GM19324 (cell line): Measurements from ENCODE around the gene PODN.

Experiments
- ATAC-seq: cut with Tn5 transposase; IDR thresholded peaks from one replicate; pipeline ENCODE4 v1.9.1; 2021; ENCODE audit warnings: mild to moderate bottlenecking, moderate library complexity; ENCODE audit not compliant: unreplicated experiment, low FRiP score

The PODN gene

GRCh38 chr1:53061859-53062707, at the start of gene PODN:
Gene PODN (plus strand): TSS chr1:53062213. CDS start chr1:53069856, 7,643 bp downstream.
- ATAC-seq: no peak

GRCh38 chr1:53014791-53015507, 47.1 kb upstream of the PODN start:
- ATAC-seq: no peak

GRCh38 chr1:53015508-53015860, 46.5 kb upstream of the PODN start:
- no peak for ATAC-seq

- no peak for ATAC-seq
Observed at GRCh38 chr1:53016705-53017104, 45.3 kb upstream of the PODN start.

- no peak for ATAC-seq
Observed at GRCh38 chr1:53020588-53020987, 41.4 kb upstream of the PODN start.

- no peak for ATAC-seq
Observed at GRCh38 chr1:53022179-53022578, 39.8 kb upstream of the PODN start.

- ATAC-seq: no peak
Observed at GRCh38 chr1:53023546-53023945, 38.5 kb upstream of the PODN start.

- ATAC-seq: no peak
Observed at GRCh38 chr1:53024117-53024516, 37.9 kb upstream of the PODN start.

- ATAC-seq: no peak
Observed at GRCh38 chr1:53025034-53025768, 36.8 kb upstream of the PODN start.

GRCh38 chr1:53025769-53026112, 36.3 kb upstream of the PODN start:
- no peak for ATAC-seq

GRCh38 chr1:53026254-53026653, 35.8 kb upstream of the PODN start:
- ATAC-seq: no peak

- ATAC-seq: no peak
Observed at GRCh38 chr1:53031732-53032131, 30.3 kb upstream of the PODN start.

GRCh38 chr1:53037159-53037558, 24.9 kb upstream of the PODN start:
- no peak for ATAC-seq

GRCh38 chr1:53038566-53038965, 23.4 kb upstream of the PODN start:
- ATAC-seq: no peak

- ATAC-seq: no peak
Observed at GRCh38 chr1:53043271-53043670, 18.7 kb upstream of the PODN start.

- no peak for ATAC-seq
Observed at GRCh38 chr1:53044926-53045325, 17.1 kb upstream of the PODN start.

- ATAC-seq: no peak
Observed at GRCh38 chr1:53046930-53047329, 15.1 kb upstream of the PODN start.

- ATAC-seq: no peak
Observed at GRCh38 chr1:53047737-53048736, 14.0 kb upstream of the PODN start.

GRCh38 chr1:53048960-53049573, 12.9 kb upstream of the PODN start:
- ATAC-seq: no peak

GRCh38 chr1:53049574-53049967, 12.4 kb upstream of the PODN start:
- ATAC-seq: no peak
